Measurements from ENCODE around the gene ELOVL5.

ELOVL5 gene

GRCh38 chr6:53343092-53343491 lies 5.7 kb downstream of the ELOVL5 start:
- H3K4ac ChIP-seq (ENCODE audit: low read depth in 1 of 2, low read length in 2 of 2) = no peak overlapping the region
- peaks cover 0 to 5% of the 10 kb centered on the region in 2 experiments for H3K36me3 ChIP-seq (ENCODE audit: control insufficient read depth in 1 of 2, insufficient read depth in 2 of 2, low read depth in 1 of 2, low read length in 2 of 2)
- no peak overlapping the region for H3K14ac ChIP-seq (ENCODE audit: low read length in 2 of 2)
- H2BK120ac ChIP-seq (ENCODE audit: low read depth, low read length) = no peak overlapping the region
- H2AFZ ChIP-seq (ENCODE audit: low read depth, low read length) = no peak overlapping the region
- no peak overlapping the region for H3K9ac ChIP-seq (ENCODE audit: low read length)
- H3K27me3 ChIP-seq (ENCODE audit: control insufficient read depth in 1 of 2, insufficient read depth in 1 of 2, low read length in 2 of 2) = no peaks in the 10 kb centered on the region
- H2BK12ac ChIP-seq (ENCODE audit: low read length in 2 of 2) = no peak overlapping the region
- H2BK15ac ChIP-seq (ENCODE audit: low read depth, poor library complexity, severe bottlenecking) = no peak overlapping the region
- no peak overlapping the region for H4K91ac ChIP-seq (ENCODE audit: low read length)
- no peaks in the 10 kb centered on the region for H3K4me1 ChIP-seq (ENCODE audit: control insufficient read depth, insufficient read depth, low read depth, low read length)
- no peak overlapping the region for H3K23ac ChIP-seq (ENCODE audit: low read length in 2 of 2)
- H3K9me3 ChIP-seq (ENCODE audit: control insufficient read depth, low read length) = no peaks in the 10 kb centered on the region
- no peak overlapping the region for H3K4me3 ChIP-seq (ENCODE audit: insufficient read depth in 1 of 2, low read depth in 1 of 2, low read length in 2 of 2)
- no peak overlapping the region for H3K18ac ChIP-seq (ENCODE audit: low read depth in 1 of 2, low read length in 2 of 2)
- H3K79me1 ChIP-seq (replicated peaks; ENCODE audit: low read length, poor library complexity, severe bottlenecking) = peaks cover 8% of the 10 kb centered on the region
- WGBS = 76% methylated on average over 2 of the region's 3 CpGs
- no peak overlapping the region for H2AK5ac ChIP-seq (ENCODE audit: low read length, severe bottlenecking)
- no peak for DNase-seq
- H4K8ac ChIP-seq (ENCODE audit: low read length) = no peak overlapping the region
- H2BK5ac ChIP-seq (ENCODE audit: low read depth, low read length, poor library complexity, severe bottlenecking) = no peak overlapping the region
- H3K4me2 ChIP-seq (ENCODE audit: low read length, poor library complexity, severe bottlenecking) = no peak overlapping the region
- H3K27ac ChIP-seq (ENCODE audit: low read length, poor library complexity, severe bottlenecking) = no peak overlapping the region

GRCh38 chr6:53342217-53342616 lies 6.5 kb downstream of the ELOVL5 start:
- H2BK120ac ChIP-seq (ENCODE audit: low read depth, low read length) = no peak overlapping the region
- no peak overlapping the region for H3K14ac ChIP-seq (ENCODE audit: low read length in 2 of 2)
- no peaks in the 10 kb centered on the region for H3K27me3 ChIP-seq (ENCODE audit: control insufficient read depth in 1 of 2, insufficient read depth in 1 of 2, low read length in 2 of 2)
- no peak overlapping the region for H2AK5ac ChIP-seq (ENCODE audit: low read length, severe bottlenecking)
- no peak overlapping the region for H4K91ac ChIP-seq (ENCODE audit: low read length)
- no peak overlapping the region for H3K4me3 ChIP-seq (ENCODE audit: insufficient read depth in 1 of 2, low read depth in 1 of 2, low read length in 2 of 2)
- DNase-seq = no peak
- peaks cover 14% of the 10 kb centered on the region for H3K79me1 ChIP-seq (replicated peaks; ENCODE audit: low read length, poor library complexity, severe bottlenecking)
- no peak overlapping the region for H2BK5ac ChIP-seq (ENCODE audit: low read depth, low read length, poor library complexity, severe bottlenecking)
- no peak overlapping the region for H3K4me2 ChIP-seq (ENCODE audit: low read length, poor library complexity, severe bottlenecking)
- 95% methylated on average over 1 of the region's 2 CpGs for whole genome bisulfite sequencing
- no peak overlapping the region for H2BK12ac ChIP-seq (ENCODE audit: low read length in 2 of 2)
- H3K36me3 ChIP-seq (ENCODE audit: control insufficient read depth in 1 of 2, insufficient read depth in 2 of 2, low read depth in 1 of 2, low read length in 2 of 2) = peaks cover under 1 to 7% of the 10 kb centered on the region in 2 experiments
- H3K23ac ChIP-seq (ENCODE audit: low read length in 2 of 2) = no peak overlapping the region
- H3K9me3 ChIP-seq (ENCODE audit: control insufficient read depth, low read length) = no peaks in the 10 kb centered on the region
- no peak overlapping the region for H4K8ac ChIP-seq (ENCODE audit: low read length)
- no peak overlapping the region for H3K18ac ChIP-seq (ENCODE audit: low read depth in 1 of 2, low read length in 2 of 2)
- H3K4ac ChIP-seq (ENCODE audit: low read depth in 1 of 2, low read length in 2 of 2) = no peak overlapping the region
- H3K27ac ChIP-seq (ENCODE audit: low read length, poor library complexity, severe bottlenecking) = no peak overlapping the region
- H3K4me1 ChIP-seq (ENCODE audit: control insufficient read depth, insufficient read depth, low read depth, low read length) = no peaks in the 10 kb centered on the region
- no peak overlapping the region for H3K9ac ChIP-seq (ENCODE audit: low read length)
- no peak overlapping the region for H2BK15ac ChIP-seq (ENCODE audit: low read depth, poor library complexity, severe bottlenecking)
- no peak overlapping the region for H2AFZ ChIP-seq (ENCODE audit: low read depth, low read length)

- Histone ChIP-seq H2BK5ac (ENCODE audit: low read depth, low read length, poor library complexity, severe bottlenecking) (no peak overlapping the region), H3K9me3 (ENCODE audit: control insufficient read depth, low read length) (no peaks in the 10 kb centered on the region), H4K8ac (ENCODE audit: low read length) (no peak overlapping the region), H3K4ac (ENCODE audit: low read depth in 1 of 2, low read length in 2 of 2) (no peak overlapping the region), H3K36me3 (ENCODE audit: control insufficient read depth in 1 of 2, insufficient read depth in 2 of 2, low read depth in 1 of 2, low read length in 2 of 2) (peaks cover 4 to 13% of the 10 kb centered on the region in 2 experiments), H3K79me1 (replicated peaks; ENCODE audit: low read length, poor library complexity, severe bottlenecking) (peaks cover 23% of the 10 kb centered on the region), H3K18ac (ENCODE audit: low read depth in 1 of 2, low read length in 2 of 2) (no peak overlapping the region), H3K9ac (ENCODE audit: low read length) (no peak overlapping the region), H3K23ac (ENCODE audit: low read length in 2 of 2) (no peak overlapping the region), H2BK15ac (ENCODE audit: low read depth, poor library complexity, severe bottlenecking) (no peak overlapping the region), H2AK5ac (ENCODE audit: low read length, severe bottlenecking) (no peak overlapping the region), H3K4me2 (ENCODE audit: low read length, poor library complexity, severe bottlenecking) (no peak overlapping the region), H4K91ac (ENCODE audit: low read length) (no peak overlapping the region), H3K14ac (ENCODE audit: low read length in 2 of 2) (no peak overlapping the region), H3K4me3 (ENCODE audit: insufficient read depth in 1 of 2, low read depth in 1 of 2, low read length in 2 of 2) (no peak overlapping the region), H3K27ac (ENCODE audit: low read length, poor library complexity, severe bottlenecking) (no peak overlapping the region), H2BK12ac (ENCODE audit: low read length in 2 of 2) (no peak overlapping the region), H2AFZ (ENCODE audit: low read depth, low read length) (no peak overlapping the region), H3K4me1 (ENCODE audit: control insufficient read depth, insufficient read depth, low read depth, low read length) (no peaks in the 10 kb centered on the region), H2BK120ac (ENCODE audit: low read depth, low read length) (no peak overlapping the region), H3K27me3 (ENCODE audit: control insufficient read depth in 1 of 2, insufficient read depth in 1 of 2, low read length in 2 of 2) (no peaks in the 10 kb centered on the region)
- 94% methylated on average over 2 of the region's 2 CpGs for WGBS
- DNase-seq = no peak
Measured at GRCh38 chr6:53340536-53340935, 8.2 kb downstream of the ELOVL5 start.

GRCh38 chr6:53339424-53339823 lies 9.3 kb downstream of the ELOVL5 start:
- Histone ChIP-seq H3K23ac (ENCODE audit: low read length in 2 of 2) (no peak overlapping the region), H2BK12ac (ENCODE audit: low read length in 2 of 2) (no peak overlapping the region), H3K36me3 (ENCODE audit: control insufficient read depth in 1 of 2, insufficient read depth in 2 of 2, low read depth in 1 of 2, low read length in 2 of 2) (peaks cover 4 to 11% of the 10 kb centered on the region in 2 experiments), H3K4me3 (ENCODE audit: insufficient read depth in 1 of 2, low read depth in 1 of 2, low read length in 2 of 2) (no peak overlapping the region), H3K9me3 (ENCODE audit: control insufficient read depth, low read length) (no peaks in the 10 kb centered on the region), H3K18ac (ENCODE audit: low read depth in 1 of 2, low read length in 2 of 2) (no peak overlapping the region), H3K27ac (ENCODE audit: low read length, poor library complexity, severe bottlenecking) (no peak overlapping the region), H2BK5ac (ENCODE audit: low read depth, low read length, poor library complexity, severe bottlenecking) (no peak overlapping the region), H3K9ac (ENCODE audit: low read length) (no peak overlapping the region), H3K27me3 (ENCODE audit: control insufficient read depth in 1 of 2, insufficient read depth in 1 of 2, low read length in 2 of 2) (no peaks in the 10 kb centered on the region), H3K4ac (ENCODE audit: low read depth in 1 of 2, low read length in 2 of 2) (no peak overlapping the region), H2AFZ (ENCODE audit: low read depth, low read length) (no peak overlapping the region), H2BK120ac (ENCODE audit: low read depth, low read length) (no peak overlapping the region), H2BK15ac (ENCODE audit: low read depth, poor library complexity, severe bottlenecking) (no peak overlapping the region), H3K79me1 (replicated peaks; ENCODE audit: low read length, poor library complexity, severe bottlenecking) (peaks cover 30% of the 10 kb centered on the region), H4K91ac (ENCODE audit: low read length) (no peak overlapping the region), H2AK5ac (ENCODE audit: low read length, severe bottlenecking) (no peak overlapping the region), H4K8ac (ENCODE audit: low read length) (no peak overlapping the region), H3K14ac (ENCODE audit: low read length in 2 of 2) (no peak overlapping the region), H3K4me1 (ENCODE audit: control insufficient read depth, insufficient read depth, low read depth, low read length) (no peaks in the 10 kb centered on the region), H3K4me2 (ENCODE audit: low read length, poor library complexity, severe bottlenecking) (no peak overlapping the region)
- 100% methylated on average over 2 of the region's 2 CpGs for WGBS
- no peak for DNase-seq
